Stimulated activated CD8-positive, alpha-beta memory T cell treated with anti-CD3 and anti-CD28 coated beads, Interleukin-7, amount 100 ng/mL, for 48 hours (primary cell): Measurements from ENCODE around the gene ST8SIA1.

ENCODE experiments used
- DNase-seq, 2 donors: peaks; one replicate each; pipeline ENCODE4 v3.0.0-alpha.2; 2020; ENCODE audit warnings: low read depth in 1 of 2; ENCODE audit errors: extremely low read depth in 1 of 2

ST8SIA1 gene

DNA sequence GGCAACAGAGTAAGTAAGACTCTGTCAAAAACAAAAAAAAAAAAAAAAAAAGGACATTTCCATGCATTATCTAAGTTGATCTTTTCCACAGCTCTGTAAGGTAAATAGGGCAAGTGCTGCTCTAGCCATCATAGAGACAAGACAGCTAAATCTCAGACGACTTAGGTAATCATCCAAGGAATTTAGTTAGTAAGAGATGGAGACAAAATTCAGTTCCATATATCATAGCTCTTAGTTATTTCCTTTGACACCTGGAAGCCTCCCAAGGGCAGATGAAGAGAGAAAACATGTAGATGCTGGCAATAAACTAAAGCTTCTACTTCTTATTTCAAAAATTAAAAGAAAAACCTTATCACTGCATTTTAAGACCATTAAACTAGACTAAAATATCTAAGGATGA lies 48.7 kb downstream of the ST8SIA1 start:
- DNase-seq = no peak

GRCh38 chr12:22284871-22285270 lies 49.6 kb downstream of the ST8SIA1 start:
- DNase-seq = no peak

DNA sequence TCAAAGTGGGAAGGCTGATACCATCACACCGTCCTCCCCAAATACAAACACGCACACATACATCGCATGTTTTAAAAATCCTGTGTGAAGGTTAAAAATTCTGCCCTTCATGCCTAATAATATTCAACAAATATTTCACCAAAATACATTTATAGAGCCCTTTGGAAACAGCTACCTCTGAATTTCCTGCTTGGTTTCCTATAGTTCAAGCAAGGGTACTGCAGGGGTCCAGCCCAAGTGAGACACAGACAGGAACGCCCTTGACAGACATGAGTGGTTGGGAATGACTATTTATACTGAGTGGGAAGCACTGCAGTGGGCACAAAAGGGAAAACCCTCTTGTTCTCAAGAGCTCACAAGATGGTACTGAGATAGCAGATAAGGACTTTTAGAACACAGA lies 51.0 kb downstream of the ST8SIA1 start:
- DNase-seq = no peak

DNA sequence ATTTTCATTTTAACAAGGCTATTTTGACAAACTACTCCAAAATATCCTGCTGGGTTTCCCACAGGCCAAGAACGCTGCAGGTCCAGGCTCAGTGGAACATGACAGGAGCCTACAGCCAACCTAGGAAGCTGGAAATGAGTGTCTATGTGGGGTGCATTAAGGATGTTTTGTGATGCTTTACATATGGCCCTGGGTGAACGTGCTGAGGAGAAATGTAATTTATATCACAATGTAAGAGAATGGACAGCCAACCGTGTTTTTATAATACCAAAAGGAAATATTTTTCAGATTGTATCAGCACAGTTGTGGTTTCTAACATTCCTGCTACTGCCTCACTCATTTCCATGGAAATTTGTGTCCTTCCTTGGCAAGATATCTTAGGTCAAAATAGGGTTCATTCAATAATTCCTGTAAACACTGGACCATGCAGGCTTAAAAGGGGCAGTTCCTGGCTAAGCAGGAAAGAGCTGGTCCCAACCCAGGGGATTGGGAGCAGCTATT lies 51.5 kb downstream of the ST8SIA1 start:
- no peak for DNase-seq

- DNase-seq = no peak
Measured at GRCh38 chr12:22282283-22282682, 52.2 kb downstream of the ST8SIA1 start.

- DNase-seq = no peak
Measured at GRCh38 chr12:22276867-22277266, 57.6 kb downstream of the ST8SIA1 start.

DNA sequence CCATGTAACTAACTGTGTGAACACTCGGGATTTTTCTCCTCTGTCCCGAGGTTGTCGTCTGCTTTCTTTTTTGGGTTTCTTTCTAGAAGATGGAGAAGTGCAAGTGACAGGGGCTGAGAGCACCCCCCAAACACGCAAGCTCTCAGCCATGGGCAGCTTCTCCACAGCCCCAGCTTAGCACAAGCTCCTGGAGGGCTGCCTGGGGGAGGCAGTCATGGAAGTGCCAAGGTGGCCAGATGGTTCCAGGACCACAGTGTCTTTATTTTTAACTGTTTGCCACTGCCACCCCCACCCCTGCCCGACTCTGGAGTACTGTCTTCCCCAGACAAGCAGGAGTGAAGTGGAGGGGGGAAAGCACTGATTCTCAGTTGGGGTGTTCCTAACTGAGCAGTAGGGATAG lies 58.2 kb downstream of the ST8SIA1 start:
- DNase-seq = no peak

GRCh38 chr12:22275843-22276242 lies 58.7 kb downstream of the ST8SIA1 start:
- DNase-seq = no peak

DNA sequence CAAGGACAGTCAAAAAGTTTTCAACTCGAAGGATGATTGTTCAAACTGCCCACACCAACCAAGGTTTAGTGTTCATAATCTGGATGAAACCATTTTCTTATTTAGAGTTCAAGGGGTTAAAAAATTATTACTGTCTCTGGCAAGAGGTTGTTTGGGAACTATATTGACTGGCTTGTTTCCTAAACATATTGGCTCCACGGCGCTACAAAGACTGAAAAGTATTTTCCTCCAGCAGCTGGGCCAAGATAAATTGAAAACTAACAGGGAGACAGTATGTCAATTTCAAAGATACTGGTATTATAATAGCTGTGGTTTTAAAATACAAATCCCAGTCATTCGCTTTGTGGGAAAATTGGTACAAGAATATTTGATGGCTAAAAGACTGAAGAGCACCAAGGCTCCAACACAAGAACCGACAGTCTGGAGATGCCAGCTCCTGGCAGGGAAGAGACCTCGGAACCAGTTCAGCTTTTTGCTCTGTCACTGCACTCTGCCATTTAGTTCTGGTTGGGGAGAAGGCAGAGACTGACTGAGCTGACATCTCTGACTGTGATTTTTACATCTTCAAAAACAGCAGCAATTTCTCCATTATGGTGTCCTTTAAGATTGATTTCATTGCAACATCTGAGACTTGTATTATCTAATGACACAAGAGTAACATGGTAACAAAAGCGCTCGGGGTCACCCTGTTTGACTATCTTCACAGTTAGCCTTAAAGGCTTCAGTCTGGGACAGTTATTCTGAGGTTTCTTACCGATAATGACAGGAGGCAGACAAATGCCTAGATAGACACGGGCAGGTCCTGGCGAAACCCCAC lies 62.0 kb downstream of the ST8SIA1 start:
- DNase-seq = no peak

- no peak for DNase-seq
Measured at GRCh38 chr12:22271023-22271422, 63.5 kb downstream of the ST8SIA1 start.

- no peak for DNase-seq
Measured at GRCh38 chr12:22268973-22269372, 65.5 kb downstream of the ST8SIA1 start.

GRCh38 chr12:22268406-22268805 lies 66.1 kb downstream of the ST8SIA1 start:
- no peak for DNase-seq

GRCh38 chr12:22266101-22266500 lies 68.4 kb downstream of the ST8SIA1 start:
- no peak for DNase-seq

DNA sequence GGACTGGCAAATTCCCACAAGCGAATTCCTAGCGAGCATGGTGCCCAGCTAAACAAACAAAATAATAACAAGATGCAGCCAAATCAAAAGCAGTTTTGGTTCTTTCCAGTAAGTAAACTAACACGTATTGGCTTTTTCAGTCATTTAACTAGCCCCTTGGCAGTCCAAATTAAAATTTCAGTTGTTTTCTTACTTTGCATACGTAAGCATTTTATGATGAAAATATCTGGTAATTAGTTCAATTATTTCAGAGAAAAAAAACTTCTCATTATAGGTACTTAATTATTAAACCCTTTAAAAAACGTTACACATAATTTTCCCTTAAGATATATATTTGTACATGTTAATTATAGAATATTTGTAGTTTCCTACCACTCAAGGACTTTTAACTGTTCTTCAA lies 70.1 kb downstream of the ST8SIA1 start:
- no peak for DNase-seq

- DNase-seq = no peak
Measured at GRCh38 chr12:22262309-22262708, 72.2 kb downstream of the ST8SIA1 start.

GRCh38 chr12:22257100-22257499 lies 77.4 kb downstream of the ST8SIA1 start:
- no peak for DNase-seq

- no peak for DNase-seq
Measured at GRCh38 chr12:22256605-22257004, 77.9 kb downstream of the ST8SIA1 start.

GRCh38 chr12:22256041-22256441 lies 78.5 kb downstream of the ST8SIA1 start:
- no peak for DNase-seq

DNA sequence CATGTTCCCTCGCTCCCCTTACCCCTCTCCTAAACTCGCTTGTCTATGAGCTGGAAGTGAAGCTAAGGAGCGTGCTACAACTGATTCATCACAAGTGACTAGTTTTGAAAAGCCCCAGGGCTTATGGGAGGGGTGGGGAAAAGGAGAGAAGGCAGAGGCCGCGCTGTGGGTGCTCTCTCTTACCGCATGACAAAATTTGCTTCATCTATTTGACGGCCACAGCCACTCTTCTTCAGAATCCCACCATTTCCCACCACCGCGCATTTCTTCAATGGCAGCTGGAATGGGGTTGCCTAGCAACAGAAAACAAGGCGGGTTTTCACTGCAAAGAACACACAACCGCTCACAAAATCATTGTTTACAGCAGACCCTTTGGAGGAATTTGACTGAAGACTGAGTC lies 79.4 kb downstream of the ST8SIA1 start:
- no peak for DNase-seq

- DNase-seq = no peak
Measured at GRCh38 chr12:22254478-22254877, 80.0 kb downstream of the ST8SIA1 start.

DNA sequence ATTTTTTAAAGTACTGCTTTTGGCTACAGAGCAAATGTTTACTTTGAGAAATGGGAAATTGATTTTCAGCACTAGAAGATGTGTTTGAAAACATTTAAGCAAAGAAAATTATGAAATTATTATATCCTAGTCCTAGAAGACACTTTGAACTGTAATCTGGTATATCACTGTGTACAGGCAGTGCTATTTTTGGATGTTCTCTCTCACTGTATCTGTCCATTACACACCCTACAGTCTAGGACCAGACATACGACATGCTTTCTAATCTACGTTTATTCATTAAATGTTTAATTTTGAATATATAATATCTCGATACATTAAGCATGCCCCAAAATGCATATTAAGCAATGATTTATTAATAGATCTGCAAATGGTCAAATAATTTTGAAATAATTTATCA lies 82.5 kb downstream of the ST8SIA1 start:
- DNase-seq = no peak

- no peak for DNase-seq
Measured at GRCh38 chr12:22250762-22251161, 83.7 kb downstream of the ST8SIA1 start.

- no peak for DNase-seq
Measured at GRCh38 chr12:22248571-22249115, 85.9 kb downstream of the ST8SIA1 start.
